AG10803 (cell line): ENCODE results near the gene C4orf17.

Source experiments
- DNase-seq: peaks from one replicate; pipeline ENCODE4 v3.0.0; 2010; ENCODE audit warnings: low read depth
- H3K4me3 ChIP-seq: 2 replicates; pipeline ENCODE4 v1.5.1; 2011; ENCODE audit warnings: mild to moderate bottlenecking, low read length, control low read depth
- CTCF ChIP-seq: conservative IDR thresholded peaks from 2 replicates; pipeline ENCODE4 v1.5.1; 2011; ENCODE audit warnings: mild to moderate bottlenecking, low read length, control low read depth, inconsistent platforms

Gene C4orf17

DNA sequence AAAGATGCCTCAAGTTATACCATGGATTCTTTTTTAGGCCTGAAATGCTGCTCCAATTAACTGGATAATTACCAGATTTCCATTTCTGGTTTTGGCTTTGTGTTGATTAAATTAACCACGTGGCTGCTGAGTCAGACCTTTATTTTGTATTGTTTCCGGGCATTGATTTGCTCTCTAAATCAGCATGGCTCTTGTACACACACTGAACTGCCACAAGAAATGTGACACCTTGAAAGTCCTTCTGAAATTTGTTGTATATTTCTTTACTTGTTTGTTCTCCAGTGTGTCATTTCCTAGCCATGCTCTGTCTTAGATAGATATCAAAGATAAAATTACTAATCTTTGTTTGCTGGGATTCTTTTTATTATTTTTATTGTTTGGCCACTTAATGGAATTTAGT is 75.5 kb downstream of the C4orf17 start:
- H3K4me3 ChIP-seq: no peak overlapping the region
- no peak for DNase-seq
- no peak for TF ChIP-seq CTCF

- H3K4me3 ChIP-seq: no peak overlapping the region
- no peak for TF ChIP-seq CTCF
- no peak for DNase-seq
These were observed 76.0 kb downstream of the C4orf17 start for GRCh38 chr4:99586797-99587196.

DNA sequence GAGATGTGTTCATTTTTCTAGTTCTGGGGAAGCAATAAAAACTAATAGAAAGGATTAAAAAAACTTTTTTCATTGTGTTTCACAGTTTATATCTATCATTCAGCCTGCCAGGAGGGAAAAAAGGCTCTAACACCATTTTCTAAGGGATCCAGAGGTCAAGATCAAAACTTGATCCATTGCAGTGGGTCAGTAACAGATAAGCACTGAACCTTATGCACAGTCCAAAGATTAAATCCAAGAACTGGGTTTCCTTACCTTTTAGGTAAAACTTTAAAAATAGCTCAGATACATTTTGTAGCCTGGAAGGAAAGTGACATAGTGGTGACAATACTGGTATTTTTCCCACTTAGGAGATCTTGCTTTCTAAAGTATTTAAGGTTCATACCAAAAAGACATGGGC is 76.5 kb downstream of the C4orf17 start:
- TF ChIP-seq CTCF: no peak

GRCh38 chr4:99587803-99588202 is 77.0 kb downstream of the C4orf17 start:
- no peak for TF ChIP-seq CTCF
- no peak overlapping the region for H3K4me3 ChIP-seq
- no peak for DNase-seq

More for the DNA sequence above, 76.5 kb downstream of the C4orf17 start:
- no peak for DNase-seq
- no peak overlapping the region for H3K4me3 ChIP-seq

GRCh38 chr4:99591757-99592156 is 80.9 kb downstream of the C4orf17 start:
- DNase-seq: no peak
- TF ChIP-seq CTCF: no peak
- H3K4me3 ChIP-seq: no peak overlapping the region
